ENCODE results near the gene SRP14. TPM values are rescaled to one million over a fixed set of nuclear protein-coding genes. Genes with fewer than 3 reads are reported as not detected.

SRP14 gene
- total RNA-seq, 4 donors from 2014 or later = 105 to 163 (median 146) TPM

- no peaks in the 10 kb centered on the region for H3K36me3 ChIP-seq
- no peak overlapping the region for H3K4me3 ChIP-seq
- peak in 1 of 3 donors; percentile 15 for DNase-seq
- no peak for TF ChIP-seq CTCF (IDR thresholded peaks at IDR 0.05)
- no peak for TF ChIP-seq POLR2A (IDR thresholded peaks at IDR 0.05)
- H3K27me3 ChIP-seq = no peaks in the 10 kb centered on the region
- no peaks in the 10 kb centered on the region for H3K9me3 ChIP-seq
- peaks cover 15 to 77% (median 64%) of the 10 kb centered on the region in 4 donors for H3K4me1 ChIP-seq
- peak overlapping the region in 2 of 4 donors; percentile 73 to 92 for H3K27ac ChIP-seq
Measured at GRCh38 chr15:40050788-40051470, 11.9 kb upstream of the SRP14 start.

GRCh38 chr15:40048926-40049475 lies 10.0 kb upstream of the SRP14 start:
- H3K27ac ChIP-seq = peak overlapping the region in 3 of 4 donors; percentile 72 to 79 (median 78)
- no peak for DNase-seq
- H3K4me3 ChIP-seq = no peak overlapping the region
- TF ChIP-seq CTCF (IDR thresholded peaks at IDR 0.05) = no peak
- no peak for TF ChIP-seq POLR2A (IDR thresholded peaks at IDR 0.05)
- no peaks in the 10 kb centered on the region for H3K9me3 ChIP-seq
- H3K27me3 ChIP-seq = no peaks in the 10 kb centered on the region
- H3K36me3 ChIP-seq = no peaks in the 10 kb centered on the region
- H3K4me1 ChIP-seq = peaks cover 17 to 65% (median 51%) of the 10 kb centered on the region in 4 donors

- H3K36me3 ChIP-seq = no peaks in the 10 kb centered on the region
- peak in 2 of 3 donors; percentile 92 to 93 for DNase-seq
- peaks cover 17 to 58% (median 45%) of the 10 kb centered on the region in 4 donors for H3K4me1 ChIP-seq
- peak overlapping the region; percentile 72 to 87 (median 78) for H3K27ac ChIP-seq
- H3K4me3 ChIP-seq = no peak overlapping the region
- no peaks in the 10 kb centered on the region for H3K9me3 ChIP-seq
- H3K27me3 ChIP-seq = no peaks in the 10 kb centered on the region
- TF ChIP-seq POLR2A (IDR thresholded peaks at IDR 0.05) = no peak
Measured at GRCh38 chr15:40048211-40048792, 9.3 kb upstream of the SRP14 start.

- Histone ChIP-seq H3K4me3 (no peak overlapping the region), H3K36me3 (no peaks in the 10 kb centered on the region), H3K9me3 (no peaks in the 10 kb centered on the region), H3K27ac (peak overlapping the region; percentile 72 to 87 (median 78)), H3K27me3 (no peaks in the 10 kb centered on the region), H3K4me1 (peaks cover 17 to 53% (median 41%) of the 10 kb centered on the region in 4 donors)
- DNase-seq = peak; percentile 64 to 82 (median 75)
- TF ChIP-seq POLR2A (IDR thresholded peaks at IDR 0.05) = no peak
- TF ChIP-seq CTCF (IDR thresholded peaks at IDR 0.05) = no peak
Measured at GRCh38 chr15:40047415-40048210, 8.6 kb upstream of the SRP14 start.

GRCh38 chr15:40046721-40047414 lies 7.9 kb upstream of the SRP14 start:
- Histone ChIP-seq H3K4me3 (no peak overlapping the region), H3K9me3 (no peaks in the 10 kb centered on the region), H3K27ac (peak overlapping the region; percentile 72 to 87 (median 78)), H3K4me1 (peaks cover 17 to 48% (median 39%) of the 10 kb centered on the region in 4 donors), H3K27me3 (no peaks in the 10 kb centered on the region), H3K36me3 (no peaks in the 10 kb centered on the region)
- TF ChIP-seq CTCF (IDR thresholded peaks at IDR 0.05) (no peak), POLR2A (IDR thresholded peaks at IDR 0.05) (no peak)
- no peak for DNase-seq
